Measurements from ENCODE around the gene PRR29.
"Not testable (repeated sequence)": the region's sequence is repeated elsewhere in the genome, so short reads cannot be mapped to it uniquely, and the experiment has no call there.

PRR29 gene

GRCh38 chr17:63974594-63975192 lies 23.5 kb upstream of the PRR29 start:
- no peak for DNase-seq (ENCODE audit: low read depth)

- DNase-seq (ENCODE audit: low read depth) = no peak
Measured at GRCh38 chr17:63975541-63976092, 22.5 kb upstream of the PRR29 start.

DNA sequence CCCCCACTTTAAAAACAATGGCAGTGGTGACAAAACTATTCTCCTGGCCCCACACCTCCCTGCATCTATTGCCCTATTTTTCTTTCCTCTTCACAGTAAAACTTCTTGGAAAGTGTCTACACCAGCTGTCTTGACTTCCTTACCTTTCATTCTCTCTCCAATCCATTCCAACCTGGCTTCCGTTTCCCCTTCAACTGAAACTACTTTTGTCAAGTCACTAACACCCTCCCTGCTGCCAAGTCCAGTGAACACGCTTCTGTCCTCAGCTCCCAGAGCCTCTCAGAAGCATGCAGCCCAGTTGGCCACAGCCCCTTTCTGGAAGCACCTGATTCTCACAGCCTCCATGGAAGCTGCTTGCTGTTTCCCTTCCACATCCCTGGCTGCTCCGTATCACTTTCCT lies 21.4 kb upstream of the PRR29 start:
- DNase-seq (ENCODE audit: low read depth) = no peak

DNA sequence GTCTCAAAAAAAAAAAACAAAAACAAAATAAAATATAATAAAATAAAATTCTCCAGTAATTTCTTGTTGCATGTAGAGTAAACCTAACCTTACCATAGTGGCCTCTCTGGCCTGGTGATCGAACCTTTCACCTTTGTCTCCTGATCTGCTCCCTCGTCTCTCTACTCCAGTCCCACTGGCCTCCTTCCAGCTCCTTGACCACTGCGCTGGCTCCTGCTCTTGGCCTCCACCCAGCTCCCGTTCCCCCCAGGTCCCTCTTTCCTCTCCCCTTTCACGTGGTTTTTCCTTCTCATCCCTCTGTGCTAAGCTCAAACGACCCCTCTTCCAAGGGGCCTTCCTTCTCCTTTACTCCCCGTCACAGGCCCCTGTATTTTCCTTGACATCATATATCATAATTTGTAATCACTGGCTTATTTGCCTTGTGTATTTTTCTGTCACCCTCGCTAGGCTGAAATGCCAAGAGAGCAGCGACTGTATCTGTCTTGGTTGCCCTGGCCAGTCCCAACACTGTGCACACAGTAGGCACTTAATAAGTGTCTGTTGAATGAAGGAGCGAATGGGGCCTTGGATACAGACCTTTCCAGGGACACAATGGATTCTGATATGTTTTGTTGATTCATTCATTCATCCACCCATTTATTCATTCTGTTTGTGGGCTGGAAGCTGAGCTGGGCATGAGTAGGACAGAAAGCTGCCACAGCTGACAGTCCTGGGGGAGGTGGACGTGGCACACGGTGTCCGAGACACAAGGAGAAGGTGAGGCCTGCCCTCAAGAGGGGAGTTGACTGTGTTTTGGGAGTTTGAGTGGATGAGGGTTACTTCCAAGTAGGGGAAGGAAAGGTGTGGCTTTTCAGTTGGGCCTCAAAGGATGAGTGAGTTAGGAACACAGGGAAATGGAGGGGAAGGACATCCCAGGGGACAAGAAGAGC lies 19.6 kb upstream of the PRR29 start:
- DNase-seq (ENCODE audit: low read depth) = no peak

DNA sequence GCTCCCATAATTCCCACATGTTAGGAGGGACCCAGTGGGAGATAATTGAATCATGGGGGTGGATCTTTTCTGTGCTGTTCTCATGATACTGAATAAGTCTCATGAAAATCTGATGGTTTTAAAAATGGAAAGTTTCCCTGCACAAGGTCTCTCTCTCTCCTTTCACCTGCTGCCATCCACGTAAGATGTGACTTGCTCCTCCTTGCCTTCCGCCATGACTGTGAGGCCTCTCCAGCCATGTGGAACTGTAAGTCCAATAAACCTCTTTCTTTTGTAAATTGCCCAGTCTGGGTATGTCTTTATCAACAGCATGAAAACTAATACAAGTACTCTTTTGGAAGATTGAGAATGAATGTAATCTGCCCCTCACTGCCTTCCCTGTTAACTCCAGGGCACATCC lies 15.5 kb upstream of the PRR29 start:
- DNase-seq (ENCODE audit: low read depth) = not testable (repeated sequence)

DNA sequence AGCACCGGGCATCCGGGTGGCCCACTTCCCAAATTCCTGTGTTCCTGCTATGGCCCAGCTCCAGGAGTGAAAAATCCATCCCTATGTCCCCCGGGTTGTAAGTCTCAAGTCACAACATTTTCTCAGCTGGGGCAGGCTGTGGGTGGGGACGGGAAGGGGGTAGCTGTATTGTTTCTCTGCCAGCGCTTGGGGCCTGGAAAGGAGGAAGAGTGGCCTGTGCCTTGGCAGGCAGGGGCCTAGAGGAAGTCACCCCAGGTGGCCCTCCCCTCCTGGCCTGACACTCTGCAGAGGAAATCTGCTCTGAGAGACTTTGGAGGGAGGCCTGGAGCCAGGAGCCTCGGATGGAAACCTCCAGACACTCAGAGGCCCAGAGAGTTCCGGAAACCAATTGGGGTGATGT lies 14.8 kb upstream of the PRR29 start:
- no peak for DNase-seq (ENCODE audit: low read depth)

- DNase-seq (ENCODE audit: low read depth) = no peak
Measured at GRCh38 chr17:63984236-63984635, 13.9 kb upstream of the PRR29 start.

GRCh38 chr17:63984651-63985386 lies 13.3 kb upstream of the PRR29 start:
- no peak for DNase-seq (ENCODE audit: low read depth)

DNA sequence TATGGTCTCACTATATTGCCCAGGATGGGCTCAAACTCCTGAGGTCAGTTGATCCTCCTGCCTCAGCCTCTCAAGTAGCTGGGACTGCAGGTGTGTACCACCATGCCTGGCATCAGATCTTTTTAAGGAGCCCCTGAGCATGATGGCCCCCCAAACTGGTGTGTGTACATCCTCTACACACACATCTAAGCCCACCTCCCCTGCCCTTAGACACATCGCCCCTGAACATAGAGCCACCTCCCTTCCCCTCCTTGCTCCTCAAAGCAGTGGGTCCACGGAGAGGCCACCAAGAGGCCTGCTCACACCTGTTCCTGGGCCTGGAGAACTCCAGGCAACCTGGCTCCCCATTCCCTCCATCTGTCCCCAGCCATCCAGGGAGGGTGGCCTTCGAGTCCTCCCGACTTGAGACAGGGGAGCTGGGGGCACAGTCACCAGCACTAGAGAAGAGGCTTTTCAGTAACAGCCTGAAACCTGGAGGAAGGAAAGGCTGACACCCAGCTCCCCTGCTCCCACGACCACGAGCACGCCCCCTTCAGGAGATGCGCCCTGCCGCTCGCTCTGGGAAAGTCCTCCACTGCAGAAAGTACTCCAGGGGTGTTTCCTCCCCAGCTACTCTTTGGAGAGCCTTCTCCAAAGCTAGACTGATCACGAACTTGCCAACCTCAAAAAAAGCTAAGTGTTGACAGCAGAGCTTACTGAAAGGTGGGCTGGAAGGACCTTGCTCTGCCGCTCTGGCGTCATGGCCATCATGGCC lies 12.6 kb upstream of the PRR29 start:
- no peak for DNase-seq (ENCODE audit: low read depth)

DNA sequence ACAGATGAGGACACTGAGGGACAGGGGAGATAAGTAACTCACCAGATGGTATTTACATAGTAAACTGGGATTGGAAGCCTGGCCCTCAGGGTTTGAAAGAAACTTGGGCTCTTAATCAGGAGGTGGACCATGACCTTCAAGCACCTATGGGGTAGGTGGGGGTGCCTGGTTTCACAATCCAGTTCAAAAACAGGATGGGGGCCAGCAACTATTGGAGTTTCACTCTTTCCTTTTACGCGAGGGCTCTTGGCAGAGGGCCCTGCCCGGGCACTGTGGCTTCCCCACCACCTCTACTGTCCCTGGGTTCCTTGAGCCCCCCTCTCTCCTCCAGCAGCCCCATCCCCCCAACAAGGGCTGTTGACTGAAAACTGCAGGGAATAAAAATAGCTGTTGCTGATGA lies 11.3 kb upstream of the PRR29 start:
- no peak for DNase-seq (ENCODE audit: low read depth)

GRCh38 chr17:63987221-63988126 lies 10.7 kb upstream of the PRR29 start:
- no peak for DNase-seq (ENCODE audit: low read depth)

GRCh38 chr17:63988127-63988478 lies 10.0 kb upstream of the PRR29 start:
- no peak for DNase-seq (ENCODE audit: low read depth)

DNA sequence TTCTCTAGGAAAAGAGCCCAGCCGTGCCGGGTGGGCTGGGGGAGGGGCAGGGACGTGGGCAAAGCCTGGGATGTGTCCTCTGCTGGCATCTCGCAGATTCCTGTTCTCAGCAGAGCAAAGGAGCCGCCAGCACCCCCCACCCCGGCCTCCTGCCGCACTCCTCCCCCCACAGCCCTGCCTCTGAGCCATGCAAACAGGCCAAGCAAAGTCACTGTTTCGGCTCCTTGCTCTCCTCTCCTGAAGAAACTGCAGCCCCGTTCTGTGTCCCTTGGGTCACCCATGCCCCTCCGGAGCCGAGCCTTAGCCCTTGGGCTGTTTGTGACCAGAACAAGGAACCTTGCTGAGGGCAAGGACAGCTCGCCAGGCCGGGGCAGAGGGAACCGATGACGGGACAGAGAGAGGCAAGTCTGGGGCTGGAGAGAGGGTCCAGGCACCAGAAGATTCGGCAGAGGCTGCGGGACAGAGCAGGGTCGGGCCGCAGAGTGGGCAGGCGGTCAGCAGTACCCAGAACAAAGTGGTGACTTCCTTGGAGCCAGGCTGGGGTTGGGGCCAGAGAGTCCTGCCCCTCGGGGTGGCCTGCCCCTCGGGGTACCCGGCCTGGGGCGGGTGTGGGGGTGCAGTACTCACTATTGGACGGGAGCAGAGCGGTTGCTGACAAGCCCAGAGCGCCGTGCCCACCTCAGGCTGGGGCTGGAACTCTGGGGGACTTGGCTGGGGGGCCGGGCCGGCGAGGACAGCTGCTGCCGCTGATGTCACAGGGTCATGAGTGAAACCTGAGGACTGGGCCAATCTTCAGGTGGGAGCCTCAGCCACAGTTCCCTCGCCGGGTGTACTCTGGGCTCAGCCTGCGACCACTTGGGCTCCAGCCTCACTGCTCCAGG lies 9.2 kb upstream of the PRR29 start:
- DNase-seq (ENCODE audit: low read depth) = no peak

GRCh38 chr17:63989622-63990345 lies 8.4 kb upstream of the PRR29 start:
- no peak for DNase-seq (ENCODE audit: low read depth)

DNA sequence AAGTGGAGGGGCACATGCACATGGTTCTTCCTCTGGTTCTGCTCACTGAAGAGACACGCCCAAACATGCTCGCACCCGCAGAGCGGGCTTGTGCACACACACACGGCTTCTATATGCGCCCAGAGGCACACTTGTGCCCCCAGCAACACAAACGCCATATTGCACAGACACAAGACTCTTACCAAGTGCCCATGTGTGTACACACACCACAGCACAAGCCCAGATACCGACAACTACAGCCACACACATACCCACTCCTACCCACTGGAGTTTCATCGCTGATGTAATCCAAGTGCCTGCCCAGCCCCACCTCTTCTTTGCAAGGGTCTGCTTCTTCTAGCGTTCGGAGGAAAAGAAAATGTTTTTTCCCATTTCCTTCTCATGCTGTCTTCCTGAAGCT lies 6.5 kb upstream of the PRR29 start:
- no peak for DNase-seq (ENCODE audit: low read depth)

DNA sequence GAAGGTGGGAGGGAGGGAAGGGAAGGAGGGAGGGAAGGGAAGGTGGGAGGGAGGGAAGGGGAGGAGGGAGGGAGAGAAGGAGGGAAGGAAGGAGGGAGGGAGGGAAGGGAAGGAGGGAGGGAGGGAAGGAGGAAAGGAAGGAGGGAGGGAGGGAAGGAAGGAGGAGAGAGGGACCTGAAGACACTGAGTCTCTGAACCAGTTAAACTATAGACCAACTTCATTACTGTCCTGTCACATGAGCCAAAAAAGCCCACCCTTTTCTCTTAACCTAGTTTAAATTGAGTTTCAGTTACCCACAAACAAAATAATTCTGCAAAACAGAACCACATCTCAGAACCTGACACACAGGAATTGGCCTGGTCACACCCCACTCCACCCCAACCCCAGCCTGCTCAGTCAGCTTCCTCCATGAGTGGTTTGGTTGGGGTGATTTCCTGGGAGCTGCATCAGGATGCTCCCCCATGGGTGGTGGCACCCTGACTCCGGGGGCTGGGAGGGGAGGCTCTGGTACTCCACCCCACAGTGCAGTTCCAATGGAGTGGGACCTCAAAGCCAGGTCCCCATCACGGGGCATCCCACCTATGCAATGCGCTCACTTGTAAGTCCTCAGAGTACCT lies 4.7 kb upstream of the PRR29 start:
- DNase-seq (ENCODE audit: low read depth) = no peak

DNA sequence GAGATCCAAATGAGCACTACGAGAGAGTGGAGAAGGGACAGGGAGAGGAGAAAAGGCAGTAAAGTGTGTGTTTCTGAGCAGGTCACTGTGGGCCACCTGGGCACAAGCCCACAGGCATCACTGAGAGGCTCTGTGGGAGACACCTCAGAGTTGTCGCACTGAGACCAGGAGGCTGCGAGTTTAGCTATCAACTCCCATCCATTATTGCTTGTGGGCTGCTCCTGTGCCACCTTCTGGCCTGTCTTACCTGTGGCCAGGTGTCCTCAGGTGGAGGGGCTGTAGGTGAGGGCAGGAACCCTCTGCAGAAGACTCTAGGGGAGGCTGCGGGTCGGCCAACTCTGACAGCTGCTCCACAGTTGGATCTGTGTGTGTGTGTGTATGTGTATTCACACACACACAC lies 2.5 kb upstream of the PRR29 start:
- no peak for DNase-seq (ENCODE audit: low read depth)

DNA sequence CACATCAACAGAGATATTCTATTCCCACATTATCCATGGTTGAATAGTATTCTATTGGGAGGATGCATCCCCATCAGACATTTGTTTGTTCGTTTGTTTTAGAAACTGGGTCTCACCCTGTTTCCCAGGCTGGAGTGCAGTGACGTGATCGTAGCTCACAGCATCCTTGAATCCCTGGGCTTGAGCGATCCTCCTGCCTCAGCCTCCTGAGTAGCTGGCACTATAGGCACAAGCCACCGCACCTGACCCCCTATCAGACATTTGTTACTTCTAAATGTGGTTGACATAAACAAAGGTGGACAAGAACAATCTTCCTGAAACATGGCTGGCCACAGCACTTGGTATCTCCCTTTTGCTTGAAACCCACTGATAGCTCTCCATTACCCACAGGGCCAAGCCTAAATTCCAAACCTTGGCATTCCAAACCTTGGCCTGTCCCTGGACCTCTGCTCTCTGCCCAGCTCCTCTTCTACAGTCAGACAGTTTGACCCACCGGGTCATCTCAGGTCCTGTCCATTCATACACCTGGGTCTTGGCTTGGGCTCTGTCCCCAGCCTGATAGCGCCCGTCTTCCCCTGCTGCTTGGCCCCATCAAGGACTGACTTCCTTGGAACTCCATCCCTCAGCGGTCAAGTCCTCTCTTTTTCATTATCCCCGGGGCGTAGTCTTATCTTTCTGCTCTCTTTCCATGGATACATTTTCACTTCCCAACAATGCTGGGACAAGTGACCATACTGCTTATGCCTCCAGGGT lies 1.5 kb upstream of the PRR29 start:
- no peak for DNase-seq (ENCODE audit: low read depth)
